SU-DHL-6 (cell line): Measurements from ENCODE around the gene SYCE1L.
"Not testable (repeated sequence)": the region's sequence is repeated elsewhere in the genome, so short reads cannot be mapped to it uniquely, and the experiment has no call there.

Experiments
- H2AFZ ChIP-seq: fragments of 200-600 bp; sonication (generic); 2 replicates; pipeline ENCODE4 v1.6.1; 2014; ENCODE audit warnings: low read depth, mild to moderate bottlenecking, moderate library complexity, mixed read lengths, antibody characterized with exemption, low read length; ENCODE audit not compliant: severe bottlenecking
- H3F3A ChIP-seq: fragments of 200-600 bp; shearing (Covaris generic); 2 replicates; pipeline ENCODE4 v1.6.0; 2016; ENCODE audit warnings: antibody characterized with exemption, mild to moderate bottlenecking; ENCODE audit not compliant: insufficient read depth
- H3K27ac ChIP-seq: fragments of 200-600 bp; sonication (generic); 2 replicates; pipeline ENCODE4 v1.5.1; 2016; ENCODE audit warnings: low read depth, mild to moderate bottlenecking, low read length, moderate library complexity, mixed read lengths
- H3K27me3 ChIP-seq: fragments of 200-600 bp; sonication (generic), shearing (Covaris generic); 2 replicates; pipeline ENCODE4 v1.6.0; 2014; ENCODE audit warnings: mild to moderate bottlenecking, low read length
- H3K36me3 ChIP-seq: fragments of 200-600 bp; sonication (generic); 2 replicates; pipeline ENCODE4 v1.6.1; 2014; ENCODE audit warnings: mild to moderate bottlenecking, low read length, mixed read lengths
- H3K4me2 ChIP-seq: fragments of 300-600, 200-600 bp; shearing (Covaris generic), sonication (generic); 2 replicates; pipeline ENCODE4 v1.6.0; 2014; ENCODE audit warnings: low read length, low read depth, mild to moderate bottlenecking; ENCODE audit not compliant: poor library complexity, severe bottlenecking
- H3K4me3 ChIP-seq: fragments of 200-600 bp; sonication (generic); 2 replicates; pipeline ENCODE4 v1.5.1; 2014; ENCODE audit warnings: antibody characterized with exemption, low read length, mild to moderate bottlenecking, mixed read lengths; ENCODE audit not compliant: insufficient read depth, poor library complexity, severe bottlenecking
- H3K79me2 ChIP-seq: fragments of 200-600 bp; sonication (generic); 2 replicates; pipeline ENCODE4 v1.6.1; 2014; ENCODE audit warnings: mild to moderate bottlenecking, low read length, moderate library complexity; ENCODE audit not compliant: insufficient read depth
- H3K9ac ChIP-seq: fragments of 200-600 bp; sonication (generic); 2 replicates; pipeline ENCODE4 v1.7.0; 2014; ENCODE audit warnings: mild to moderate bottlenecking, low read length
- H3K9me2 ChIP-seq: fragments of 200-600 bp; sonication (generic); replicated peaks from 2 replicates; pipeline ENCODE4 v1.6.1; 2014; ENCODE audit warnings: low read length; ENCODE audit not compliant: insufficient read depth
- H3K9me3 ChIP-seq: fragments of 200-600 bp; sonication (generic); 2 replicates; pipeline ENCODE4 v1.6.1; 2014; ENCODE audit warnings: low read length, mixed read lengths; ENCODE audit not compliant: insufficient read depth
- H4K20me1 ChIP-seq: fragments of 200-600 bp; sonication (generic); 2 replicates; pipeline ENCODE4 v1.6.1; 2014; ENCODE audit warnings: low read depth, mild to moderate bottlenecking, antibody characterized with exemption, low read length, moderate library complexity, mixed read lengths
- EZH2phosphoT487 ChIP-seq: fragments of 200-600 bp; sonication (generic), shearing (Covaris generic); conservative IDR thresholded peaks from 2 replicates; pipeline ENCODE4 v1.6.1; 2018; ENCODE audit warnings: mild to moderate bottlenecking, antibody characterized with exemption, low read length, moderate library complexity, mixed read lengths
- TF ChIP-seq, protein P1 (sequence below): fragments of 200-600 bp; sonication (generic); IDR thresholded peaks from one replicate; pipeline ENCODE4 v1.5.1; 2017; ENCODE audit warnings: antibody characterized with exemption, mild to moderate bottlenecking, low read length, moderate library complexity; ENCODE audit not compliant: insufficient read depth, poor library complexity, severe bottlenecking

The SYCE1L gene

GRCh38 chr16:77165006-77165405 lies 34.2 kb upstream of the SYCE1L start:
- Histone ChIP-seq H3K27me3 (no peaks in the 10 kb centered on the region), H3K4me2 (no peak overlapping the region), H2AFZ (no peak overlapping the region), H3K9me3 (no peaks in the 10 kb centered on the region), H3K79me2 (no peaks in the 10 kb centered on the region), H4K20me1 (no peaks in the 10 kb centered on the region), H3K9ac (no peak overlapping the region), H3K9me2 (no peaks in the 10 kb centered on the region), H3K36me3 (no peaks in the 10 kb centered on the region), H3K27ac (no peak overlapping the region), H3F3A (no peaks in the 10 kb centered on the region), H3K4me3 (no peak overlapping the region)
- TF ChIP-seq, protein P1, sequence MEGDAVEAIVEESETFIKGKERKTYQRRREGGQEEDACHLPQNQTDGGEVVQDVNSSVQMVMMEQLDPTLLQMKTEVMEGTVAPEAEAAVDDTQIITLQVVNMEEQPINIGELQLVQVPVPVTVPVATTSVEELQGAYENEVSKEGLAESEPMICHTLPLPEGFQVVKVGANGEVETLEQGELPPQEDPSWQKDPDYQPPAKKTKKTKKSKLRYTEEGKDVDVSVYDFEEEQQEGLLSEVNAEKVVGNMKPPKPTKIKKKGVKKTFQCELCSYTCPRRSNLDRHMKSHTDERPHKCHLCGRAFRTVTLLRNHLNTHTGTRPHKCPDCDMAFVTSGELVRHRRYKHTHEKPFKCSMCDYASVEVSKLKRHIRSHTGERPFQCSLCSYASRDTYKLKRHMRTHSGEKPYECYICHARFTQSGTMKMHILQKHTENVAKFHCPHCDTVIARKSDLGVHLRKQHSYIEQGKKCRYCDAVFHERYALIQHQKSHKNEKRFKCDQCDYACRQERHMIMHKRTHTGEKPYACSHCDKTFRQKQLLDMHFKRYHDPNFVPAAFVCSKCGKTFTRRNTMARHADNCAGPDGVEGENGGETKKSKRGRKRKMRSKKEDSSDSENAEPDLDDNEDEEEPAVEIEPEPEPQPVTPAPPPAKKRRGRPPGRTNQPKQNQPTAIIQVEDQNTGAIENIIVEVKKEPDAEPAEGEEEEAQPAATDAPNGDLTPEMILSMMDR, result no peak
- no peak for TF ChIP-seq EZH2phosphoT487

DNA sequence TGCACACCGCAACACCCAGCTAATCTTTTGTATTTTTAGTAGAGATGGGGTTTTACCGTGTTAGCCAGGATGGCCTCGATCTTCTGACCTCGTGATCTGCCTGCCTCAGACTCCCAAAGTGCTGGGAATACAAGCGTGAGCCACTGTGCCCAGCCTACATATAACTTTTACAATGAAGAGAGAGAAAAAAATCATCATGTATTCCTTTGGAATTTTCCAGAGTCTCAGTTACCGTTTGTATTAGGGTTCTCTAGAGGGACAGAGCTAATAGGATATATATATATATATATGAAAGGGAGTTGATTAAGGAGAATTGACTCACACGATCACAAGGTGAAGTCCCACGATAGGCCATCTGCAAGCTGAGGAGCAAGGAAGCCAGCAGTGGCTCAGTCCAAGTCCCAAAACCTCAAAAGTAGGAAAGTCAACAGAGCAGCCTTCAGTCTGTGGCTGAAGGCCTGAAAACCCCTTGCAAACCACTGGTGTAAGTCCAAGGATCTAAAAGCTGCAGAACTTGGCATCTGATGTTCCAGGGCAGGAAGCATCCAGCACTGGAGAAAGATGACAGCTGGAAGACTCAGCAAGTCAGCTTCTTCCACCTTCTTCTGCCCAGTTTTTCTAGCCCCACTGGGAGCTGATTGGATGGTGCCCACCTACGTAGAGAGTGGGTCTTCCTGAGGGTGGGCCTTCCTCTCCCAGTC lies 33.5 kb upstream of the SYCE1L start:
- not testable (repeated sequence) for H3K9me3 ChIP-seq, H3K36me3 ChIP-seq, H3K4me3 ChIP-seq, H3K9ac ChIP-seq, H3K79me2 ChIP-seq, H2AFZ ChIP-seq, H3K9me2 ChIP-seq, H3F3A ChIP-seq, H3K27ac ChIP-seq, H3K27me3 ChIP-seq, H4K20me1 ChIP-seq, H3K4me2 ChIP-seq

DNA sequence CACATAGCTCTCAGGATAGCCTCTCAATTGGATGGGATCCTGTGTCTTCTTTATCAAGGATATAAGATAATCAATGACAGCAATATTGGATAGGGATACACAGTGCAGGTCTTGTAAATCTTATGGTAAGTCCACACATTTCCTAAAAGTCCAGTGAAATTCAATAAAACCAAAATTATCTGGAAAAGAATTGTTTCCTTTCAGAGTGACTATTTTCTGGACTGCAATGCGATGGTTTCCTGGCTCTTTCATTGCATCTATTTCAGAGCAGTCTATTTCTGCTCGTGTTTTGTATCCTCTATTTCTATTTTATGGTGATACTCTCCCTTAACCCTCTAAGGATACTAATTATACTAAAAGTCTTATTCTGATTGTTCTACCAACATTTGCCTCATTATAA lies 32.5 kb upstream of the SYCE1L start:
- H3K9ac ChIP-seq, result no peak overlapping the region
- no peaks in the 10 kb centered on the region for H3F3A ChIP-seq
- no peak overlapping the region for H2AFZ ChIP-seq
- no peaks in the 10 kb centered on the region for H3K9me3 ChIP-seq
- no peaks in the 10 kb centered on the region for H3K9me2 ChIP-seq
- H3K36me3 ChIP-seq, result no peaks in the 10 kb centered on the region
- no peaks in the 10 kb centered on the region for H4K20me1 ChIP-seq
- TF ChIP-seq EZH2phosphoT487, result no peak
- TF ChIP-seq, protein P1, result no peak
- no peak overlapping the region for H3K4me3 ChIP-seq
- H3K4me2 ChIP-seq, result no peak overlapping the region
- no peak overlapping the region for H3K27ac ChIP-seq
- H3K27me3 ChIP-seq, result no peaks in the 10 kb centered on the region
- no peaks in the 10 kb centered on the region for H3K79me2 ChIP-seq

GRCh38 chr16:77168901-77169300 lies 30.3 kb upstream of the SYCE1L start:
- Histone ChIP-seq H3K4me2 (no peak overlapping the region), H3K9me3 (no peaks in the 10 kb centered on the region), H3K27me3 (no peaks in the 10 kb centered on the region), H3K4me3 (no peak overlapping the region), H3K9ac (no peak overlapping the region), H3K27ac (no peak overlapping the region), H3K36me3 (no peaks in the 10 kb centered on the region), H2AFZ (no peak overlapping the region), H3F3A (no peaks in the 10 kb centered on the region), H3K9me2 (no peaks in the 10 kb centered on the region), H3K79me2 (no peaks in the 10 kb centered on the region), H4K20me1 (no peaks in the 10 kb centered on the region)
- TF ChIP-seq, protein P1, result no peak
- no peak for TF ChIP-seq EZH2phosphoT487
